Measurements from ENCODE around the gene SCARB1.
"Not testable (repeated sequence)": the region's sequence is repeated elsewhere in the genome, so short reads cannot be mapped to it uniquely, and the experiment has no call there.

Gene SCARB1, protein sequence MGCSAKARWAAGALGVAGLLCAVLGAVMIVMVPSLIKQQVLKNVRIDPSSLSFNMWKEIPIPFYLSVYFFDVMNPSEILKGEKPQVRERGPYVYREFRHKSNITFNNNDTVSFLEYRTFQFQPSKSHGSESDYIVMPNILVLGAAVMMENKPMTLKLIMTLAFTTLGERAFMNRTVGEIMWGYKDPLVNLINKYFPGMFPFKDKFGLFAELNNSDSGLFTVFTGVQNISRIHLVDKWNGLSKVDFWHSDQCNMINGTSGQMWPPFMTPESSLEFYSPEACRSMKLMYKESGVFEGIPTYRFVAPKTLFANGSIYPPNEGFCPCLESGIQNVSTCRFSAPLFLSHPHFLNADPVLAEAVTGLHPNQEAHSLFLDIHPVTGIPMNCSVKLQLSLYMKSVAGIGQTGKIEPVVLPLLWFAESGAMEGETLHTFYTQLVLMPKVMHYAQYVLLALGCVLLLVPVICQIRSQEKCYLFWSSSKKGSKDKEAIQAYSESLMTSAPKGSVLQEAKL

GRCh38 chr12:124863416-124864325, at the start of gene SCARB1:
TSS of gene SCARB1 (minus strand) at chr12:124863864. CDS start at chr12:124863720, 144 bp downstream.
- peak; percentile 48 to 74 for DNase-seq (ENCODE audit: low read depth in 2 of 2)

DNA sequence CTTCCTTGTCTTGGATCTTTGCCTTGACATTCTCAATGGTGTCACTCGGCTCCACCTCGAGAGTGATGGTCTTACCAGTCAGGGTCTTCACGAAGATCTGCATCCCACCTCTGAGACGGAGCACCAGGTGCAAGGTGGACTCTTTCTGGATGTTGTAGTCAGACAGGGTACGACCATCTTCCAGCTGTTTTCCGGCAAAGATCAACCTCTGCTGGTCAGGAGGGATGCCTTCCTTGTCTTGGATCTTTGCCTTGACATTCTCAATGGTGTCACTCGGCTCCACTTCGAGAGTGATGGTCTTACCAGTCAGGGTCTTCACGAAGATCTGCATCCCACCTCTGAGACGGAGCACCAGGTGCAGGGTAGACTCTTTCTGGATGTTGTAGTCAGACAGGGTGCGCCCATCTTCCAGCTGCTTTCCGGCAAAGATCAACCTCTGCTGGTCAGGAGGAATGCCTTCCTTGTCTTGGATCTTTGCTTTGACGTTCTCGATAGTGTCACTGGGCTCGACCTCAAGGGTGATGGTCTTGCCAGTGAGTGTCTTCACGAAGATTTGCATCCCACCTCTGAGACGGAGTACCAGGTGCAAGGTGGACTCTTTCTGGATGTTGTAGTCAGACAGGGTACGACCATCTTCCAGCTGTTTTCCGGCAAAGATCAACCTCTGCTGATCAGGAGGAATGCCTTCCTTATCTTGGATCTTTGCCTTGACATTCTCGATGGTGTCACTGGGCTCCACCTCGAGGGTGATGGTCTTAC, 49.0 kb upstream of the SCARB1 start:
- DNase-seq (ENCODE audit: low read depth in 2 of 2), result not testable (repeated sequence)

DNA sequence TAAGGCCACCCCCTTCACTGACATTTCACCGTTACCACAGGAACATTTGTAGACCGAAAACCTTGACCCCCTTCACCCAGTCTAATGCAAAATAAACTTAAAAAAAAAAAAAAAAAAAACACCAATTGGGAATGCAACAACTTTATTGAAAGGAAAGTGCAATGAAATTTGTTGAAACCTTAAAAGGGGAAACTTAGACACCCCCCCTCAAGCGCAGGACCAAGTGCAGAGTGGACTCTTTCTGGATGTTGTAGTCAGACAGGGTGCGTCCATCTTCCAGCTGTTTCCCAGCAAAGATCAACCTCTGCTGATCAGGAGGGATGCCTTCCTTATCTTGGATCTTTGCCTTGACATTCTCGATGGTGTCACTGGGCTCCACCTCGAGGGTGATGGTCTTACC, 47.9 kb upstream of the SCARB1 start:
- DNase-seq (ENCODE audit: low read depth in 2 of 2), result not testable (repeated sequence)

DNA sequence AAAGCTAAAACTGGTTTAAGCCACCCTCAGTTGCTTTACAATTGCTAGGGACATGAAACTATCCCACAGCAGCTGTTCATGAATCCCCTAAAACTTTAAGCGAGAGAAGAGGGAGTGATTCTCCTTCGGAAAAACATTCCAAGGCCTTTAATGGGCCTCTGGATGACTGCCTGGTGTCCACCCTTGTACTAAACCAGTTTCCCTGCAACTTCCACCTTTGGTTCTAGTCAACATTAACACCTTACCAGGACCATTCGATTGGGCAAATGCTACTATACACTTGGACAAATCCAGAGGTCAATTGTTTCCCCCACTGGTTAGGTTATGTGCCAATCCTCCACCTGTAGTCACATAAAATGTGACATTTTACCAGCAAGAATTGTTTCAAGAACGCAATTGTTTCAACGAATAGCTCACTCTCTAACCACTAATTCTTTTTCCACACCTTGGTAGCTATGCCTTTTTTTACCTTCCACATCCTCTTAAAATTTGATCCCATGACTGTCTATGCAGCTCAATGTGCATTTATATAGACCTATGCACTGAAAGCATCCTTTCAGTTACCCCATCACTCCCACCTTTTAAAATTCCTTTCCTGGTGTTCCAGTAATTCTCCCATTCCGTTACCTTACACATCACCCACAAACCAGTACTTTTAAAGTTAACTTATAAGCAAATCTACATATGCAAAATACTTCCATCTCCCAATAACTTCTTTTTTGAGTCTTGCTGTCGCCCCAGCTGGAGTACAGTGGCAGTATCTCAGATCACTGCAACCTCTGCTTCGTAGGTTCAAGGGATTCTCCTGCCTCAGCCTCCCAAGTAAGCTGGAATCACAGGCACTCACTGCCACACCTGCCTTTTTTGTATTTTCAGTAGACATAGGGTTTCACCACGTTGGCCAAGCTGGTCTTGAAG, 47.2 kb upstream of the SCARB1 start:
- no peak for DNase-seq (ENCODE audit: low read depth in 2 of 2)

GRCh38 chr12:124909831-124910560, 46.3 kb upstream of the SCARB1 start:
- DNase-seq (ENCODE audit: low read depth in 2 of 2), result no peak

DNA sequence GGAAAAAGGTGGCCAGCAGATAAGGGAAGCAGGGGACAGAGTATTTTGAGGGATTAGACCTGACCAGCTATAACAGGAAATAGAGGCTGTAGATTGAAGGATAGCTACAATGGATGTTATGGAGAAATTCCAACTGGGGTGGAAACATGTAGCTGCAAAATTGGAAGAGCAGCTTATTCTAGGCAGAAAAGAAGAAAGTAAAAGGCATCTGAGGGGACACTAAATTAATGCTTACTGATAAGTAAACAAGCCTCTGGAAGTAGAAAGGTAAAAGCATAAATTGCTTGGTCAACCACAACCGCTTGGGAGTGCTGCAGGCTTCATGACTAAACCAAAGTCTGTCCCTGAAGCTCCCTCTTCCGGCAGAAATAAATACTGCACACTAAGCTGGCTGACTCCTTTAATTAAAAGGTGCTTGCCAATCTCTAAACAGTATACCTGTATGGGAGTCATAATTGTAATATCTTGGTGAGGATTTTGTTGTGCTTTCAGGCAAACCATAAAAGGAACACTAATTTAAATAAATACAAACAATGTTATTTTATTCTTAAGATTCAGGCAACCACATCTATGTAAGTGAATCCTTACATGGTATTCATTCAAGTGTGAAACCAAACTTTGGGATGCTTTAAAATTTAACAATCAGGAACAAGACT, 43.1 kb upstream of the SCARB1 start:
- DNase-seq (ENCODE audit: low read depth in 2 of 2), result peak; percentile 71 to 89

- no peak for DNase-seq (ENCODE audit: low read depth in 2 of 2)
Observed at GRCh38 chr12:124904306-124905098, 40.8 kb upstream of the SCARB1 start.

DNA sequence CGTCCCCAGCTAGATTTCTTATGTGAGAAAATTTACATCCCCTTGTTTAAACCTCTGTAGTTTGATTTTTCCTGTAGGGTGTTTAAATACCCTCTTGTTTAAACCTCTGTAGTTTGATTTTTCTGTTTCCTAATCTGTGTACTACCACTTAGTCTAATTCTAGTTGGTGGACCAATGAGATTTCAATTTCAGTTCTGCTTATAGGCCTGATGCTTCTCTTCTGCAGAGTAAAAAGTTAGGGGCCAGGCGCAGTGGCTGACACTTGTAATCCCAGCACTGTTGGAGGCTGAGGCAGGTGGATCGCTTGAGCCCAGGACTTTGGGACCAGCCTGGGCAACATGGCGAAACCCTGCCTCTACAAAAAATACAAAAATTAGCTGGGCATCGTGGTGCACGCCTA, 39.3 kb upstream of the SCARB1 start:
- DNase-seq (ENCODE audit: low read depth in 2 of 2), result no peak

- DNase-seq (ENCODE audit: low read depth in 2 of 2), result no peak
Observed at GRCh38 chr12:124901003-124901402, 37.3 kb upstream of the SCARB1 start.

DNA sequence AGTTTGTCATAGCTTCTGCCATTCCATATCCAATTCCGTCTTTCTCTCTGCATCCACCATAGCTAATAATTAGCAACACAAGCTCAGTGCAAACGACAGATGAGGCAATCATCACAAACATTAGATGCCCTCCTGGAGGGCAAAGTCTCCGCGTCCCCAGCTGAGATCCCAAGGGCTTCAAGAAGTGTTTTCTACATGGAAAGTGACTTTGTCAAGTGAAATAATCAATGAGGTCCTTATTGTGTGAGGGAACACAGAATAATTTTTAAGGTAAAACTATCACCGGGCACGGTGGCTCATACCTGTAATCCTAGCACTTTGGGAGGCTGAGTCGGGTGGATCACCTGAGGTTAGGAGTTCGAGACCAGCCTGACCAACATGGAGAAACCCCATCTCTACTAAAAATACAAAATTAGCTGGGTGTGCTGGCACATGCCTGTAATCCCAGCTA, 36.7 kb upstream of the SCARB1 start:
- not testable (repeated sequence) for DNase-seq (ENCODE audit: low read depth in 2 of 2)

DNA sequence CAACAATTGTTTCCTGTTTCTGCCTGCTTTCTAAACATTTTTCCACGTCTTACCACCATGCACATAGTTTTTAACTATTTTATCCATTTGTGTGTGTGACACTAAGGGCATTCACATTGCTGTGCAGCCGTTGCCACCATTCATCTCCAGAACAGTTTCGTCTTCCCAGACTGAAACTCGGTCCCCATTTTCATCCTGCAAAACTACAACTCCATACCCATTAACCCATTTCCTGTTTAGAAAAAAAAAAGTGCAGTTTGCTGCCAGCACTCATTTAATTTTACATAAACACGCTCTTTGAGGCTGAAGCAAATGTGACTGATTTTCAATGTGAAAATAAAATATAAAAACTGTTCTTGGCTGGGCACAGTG, 35.2 kb upstream of the SCARB1 start:
- DNase-seq (ENCODE audit: low read depth in 2 of 2), result no peak

DNA sequence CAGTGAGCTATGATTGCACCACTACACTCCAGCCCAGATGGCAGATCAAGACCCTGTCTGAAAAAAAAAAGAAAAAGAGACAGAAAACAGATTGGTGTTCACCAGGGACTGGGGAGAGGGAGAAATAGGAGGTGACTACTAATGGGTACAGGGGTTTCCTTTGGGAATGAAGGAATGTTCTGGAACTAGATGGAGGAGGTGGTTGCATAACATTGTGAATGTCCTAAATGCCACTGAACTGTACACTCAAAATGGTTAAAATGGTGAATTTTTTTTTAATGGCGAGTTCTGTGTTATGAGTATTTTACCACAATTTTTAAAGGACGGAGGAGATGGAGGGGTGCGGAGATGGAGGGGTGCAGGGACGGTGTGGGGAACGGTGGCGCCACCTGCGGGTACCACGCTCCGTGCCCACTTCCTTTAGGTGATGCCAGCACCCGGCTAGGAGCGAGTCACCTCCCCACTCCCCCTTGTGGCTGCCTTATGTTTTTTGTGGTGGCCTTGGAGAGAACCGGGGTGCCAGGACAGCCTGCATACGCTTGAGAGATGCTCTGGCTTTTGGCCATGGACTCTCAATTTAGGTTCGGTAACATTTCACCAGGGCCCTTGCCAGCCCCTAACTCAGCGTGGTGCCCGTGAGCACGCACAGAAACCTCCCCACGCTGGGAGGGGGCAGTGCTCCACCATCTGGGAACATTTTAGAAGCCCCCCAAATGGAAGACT, 34.7 kb upstream of the SCARB1 start:
- peak in 1 of 2 donors; percentile 52 for DNase-seq (ENCODE audit: low read depth in 2 of 2)

GRCh38 chr12:124896461-124896860, 32.8 kb upstream of the SCARB1 start:
- no peak for DNase-seq (ENCODE audit: low read depth in 2 of 2)

DNA sequence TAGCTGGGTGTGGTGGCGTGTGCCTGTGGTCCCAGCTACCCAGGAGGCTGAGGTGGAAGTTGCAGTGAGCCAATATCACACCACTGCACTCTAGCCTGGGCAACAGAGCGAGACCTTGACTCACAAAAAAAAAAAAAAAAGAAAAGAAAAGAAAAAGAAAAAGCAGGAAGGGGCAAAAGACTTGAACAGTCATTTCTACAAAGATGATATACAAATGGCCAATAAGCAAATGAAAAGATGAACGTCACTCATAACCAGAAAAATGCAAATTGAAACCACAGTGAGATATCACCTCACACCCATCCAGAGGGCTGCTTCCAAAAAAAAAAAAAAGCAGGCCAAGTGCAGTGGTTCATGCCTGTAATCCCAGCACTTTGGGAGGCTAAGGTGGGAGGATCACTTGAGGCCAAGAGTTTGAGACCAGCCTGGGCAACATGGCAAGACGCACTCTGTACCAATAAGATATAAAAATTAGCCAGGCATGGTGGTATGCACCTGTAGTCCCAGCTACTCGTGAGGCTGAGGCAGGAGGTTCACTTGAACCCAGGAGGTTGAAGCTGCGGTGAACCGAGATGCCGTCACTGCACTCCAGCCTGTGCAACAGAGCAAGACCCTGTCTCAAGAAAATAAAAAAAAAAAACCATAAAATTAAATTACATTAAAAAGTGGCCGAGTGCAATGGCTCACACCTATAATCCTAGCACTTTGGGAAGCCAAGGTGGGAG, 30.3 kb upstream of the SCARB1 start:
- no peak for DNase-seq (ENCODE audit: low read depth in 2 of 2)

- DNase-seq (ENCODE audit: low read depth in 2 of 2), result no peak
Observed at GRCh38 chr12:124888260-124888659, 24.6 kb upstream of the SCARB1 start.

GRCh38 chr12:124887766-124888165, 24.1 kb upstream of the SCARB1 start:
- DNase-seq (ENCODE audit: low read depth in 2 of 2), result not testable (repeated sequence)
